Measurements from ENCODE around the gene ATG16L2.

- TF ChIP-seq CTCF (IDR thresholded peaks at IDR 0.05; ENCODE audit: extremely low read depth in 1 of 2, insufficient read depth in 1 of 2, low read depth in 1 of 2, low read length in 2 of 2) = no peak
- TF ChIP-seq MYC (IDR thresholded peaks at IDR 0.05; ENCODE audit: low read depth, low read length) = no peak
Observed at GRCh38 chr11:72820439-72821139, 6.4 kb downstream of the ATG16L2 start.

Measured in endothelial cell of umbilical vein (primary cell).